Measurements from ENCODE around the gene SPAG16.

SPAG16 gene

DNA sequence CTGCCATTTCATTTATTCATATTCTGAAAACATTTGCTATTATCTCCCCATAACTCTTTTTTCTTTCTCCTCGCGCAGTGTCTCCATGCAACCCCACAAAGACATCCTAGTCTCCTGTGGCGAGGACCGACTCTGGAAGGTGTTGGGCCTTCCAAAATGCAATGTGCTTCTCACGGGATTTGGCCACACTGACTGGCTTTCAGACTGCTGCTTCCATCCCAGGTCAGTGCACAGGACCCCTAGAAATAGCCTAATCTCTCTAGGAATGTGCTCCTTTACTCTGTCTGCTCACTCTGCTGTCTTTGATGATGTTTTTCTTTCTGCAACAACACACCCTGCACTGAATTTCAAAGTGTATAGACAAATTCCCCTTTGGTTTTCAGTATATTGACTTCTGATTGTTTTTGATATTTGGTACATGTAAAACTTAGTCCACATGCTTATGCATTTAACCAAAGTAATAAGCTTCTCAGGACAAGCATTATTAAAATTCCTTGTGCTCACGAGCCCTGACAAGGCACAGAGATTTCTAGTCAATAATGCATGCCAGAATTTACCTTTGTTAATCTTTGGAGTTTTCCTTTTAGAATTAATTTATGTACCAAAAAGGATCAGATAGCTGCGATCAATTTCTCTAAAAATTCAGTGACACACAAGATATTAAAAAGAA is 578.3 kb downstream of the SPAG16 start:
- H3K27ac ChIP-seq, result no peak overlapping the region
- TF ChIP-seq CTCF (conservative IDR thresholded peaks at IDR 0.05) (no peak), ZFX (IDR thresholded peaks at IDR 0.05) (no peak)

DNA sequence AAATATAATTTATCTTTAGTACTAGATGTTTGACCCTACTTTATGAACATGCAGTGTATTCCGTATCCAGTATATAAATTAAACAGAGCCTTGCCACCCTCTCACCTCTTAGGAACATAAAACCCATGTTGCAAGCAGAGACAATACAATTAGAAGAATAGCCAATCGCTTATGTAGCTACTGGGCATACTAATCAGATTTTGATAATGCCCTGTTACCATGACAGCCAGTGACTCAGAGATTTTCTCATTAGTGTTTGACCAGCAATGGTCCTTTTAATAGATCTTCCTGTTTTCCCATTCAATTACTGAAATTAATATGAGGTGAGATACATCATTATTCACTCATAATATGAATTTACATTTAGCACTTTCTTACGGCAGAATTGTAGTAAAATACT is 579.3 kb downstream of the SPAG16 start:
- TF ChIP-seq ZFX (IDR thresholded peaks at IDR 0.05) (no peak), CTCF (conservative IDR thresholded peaks at IDR 0.05) (no peak)
- H3K27ac ChIP-seq, result no peak overlapping the region

DNA sequence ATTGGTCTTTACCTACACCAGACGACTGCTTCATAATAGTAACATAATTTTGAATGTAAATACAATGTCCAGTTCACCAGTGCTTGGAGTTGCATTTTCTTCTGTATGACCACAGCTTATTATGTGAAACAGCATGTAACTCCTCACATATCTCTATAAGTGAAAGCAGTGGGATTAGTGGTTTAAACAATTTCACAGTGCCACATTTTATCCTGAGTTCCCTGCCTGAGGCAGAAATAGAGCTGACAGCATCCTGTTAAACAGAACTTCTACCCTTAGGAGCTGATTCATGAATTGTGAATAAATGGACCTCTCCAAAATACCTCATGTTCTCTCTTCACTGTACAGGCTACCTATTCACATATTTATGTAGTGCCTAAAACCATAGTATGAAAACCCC is 584.3 kb downstream of the SPAG16 start:
- TF ChIP-seq ZFX (IDR thresholded peaks at IDR 0.05) (no peak), CTCF (conservative IDR thresholded peaks at IDR 0.05) (no peak)
- no peak overlapping the region for H3K27ac ChIP-seq

- H3K27ac ChIP-seq, result no peak overlapping the region
- TF ChIP-seq ZFX (IDR thresholded peaks at IDR 0.05) (no peak), CTCF (conservative IDR thresholded peaks at IDR 0.05) (no peak)
Observed at GRCh38 chr2:213885485-213885884, 601.2 kb downstream of the SPAG16 start.

DNA sequence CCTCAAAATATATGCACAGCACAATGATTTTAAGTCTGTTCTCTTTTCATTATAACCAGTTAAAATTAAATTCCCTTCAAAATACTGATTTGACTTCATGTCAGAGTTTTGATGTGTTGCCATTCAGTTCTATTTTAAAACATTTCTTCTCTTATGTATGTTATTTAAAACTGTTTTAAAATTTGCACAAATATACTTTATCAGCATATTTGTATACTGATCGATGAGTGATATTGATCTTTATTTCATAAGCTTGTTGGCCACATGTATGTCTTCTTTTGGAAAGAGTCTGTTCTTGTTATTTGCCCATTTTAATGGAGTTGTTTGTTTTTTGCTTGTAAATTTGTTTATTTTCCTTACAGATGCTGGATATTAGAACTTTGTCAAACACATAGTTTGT is 630.2 kb downstream of the SPAG16 start:
- TF ChIP-seq CTCF (conservative IDR thresholded peaks at IDR 0.05) (no peak), ZFX (IDR thresholded peaks at IDR 0.05) (no peak)
- H3K27ac ChIP-seq, result no peak overlapping the region

DNA sequence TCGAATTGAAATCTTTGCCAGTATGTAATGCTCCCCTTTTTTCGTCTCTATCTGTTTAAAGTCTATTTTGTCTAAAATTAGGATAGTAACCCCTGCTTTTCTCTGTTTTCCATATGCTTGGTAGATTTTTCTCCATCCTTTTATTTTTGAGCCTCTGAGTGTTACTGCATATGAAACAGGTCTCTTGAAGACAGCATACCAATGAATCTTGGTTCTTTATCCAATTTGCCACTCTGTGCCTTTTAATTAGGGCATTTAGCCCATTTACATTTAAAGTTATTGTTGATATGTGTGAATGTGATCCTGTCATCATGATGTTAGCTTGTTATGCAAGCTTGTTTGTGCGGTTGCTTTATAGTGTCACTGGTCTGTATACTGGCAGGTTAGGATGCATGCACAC is 635.8 kb downstream of the SPAG16 start:
- no peak overlapping the region for H3K27ac ChIP-seq
- no peak for TF ChIP-seq ZFX (IDR thresholded peaks at IDR 0.05)
- no peak for TF ChIP-seq CTCF (conservative IDR thresholded peaks at IDR 0.05)

- no peak overlapping the region for H3K27ac ChIP-seq
- TF ChIP-seq CTCF (conservative IDR thresholded peaks at IDR 0.05) (no peak), ZFX (IDR thresholded peaks at IDR 0.05) (no peak)
Observed at GRCh38 chr2:213923543-213923942, 639.3 kb downstream of the SPAG16 start.
